ENCODE data around the gene AOPEP. TPM values are rescaled to one million over a fixed set of nuclear protein-coding genes. Genes with fewer than 3 reads are reported as not detected.

The AOPEP gene
- total RNA-seq, 1 donor from 2014 or later: 175 TPM

DNA sequence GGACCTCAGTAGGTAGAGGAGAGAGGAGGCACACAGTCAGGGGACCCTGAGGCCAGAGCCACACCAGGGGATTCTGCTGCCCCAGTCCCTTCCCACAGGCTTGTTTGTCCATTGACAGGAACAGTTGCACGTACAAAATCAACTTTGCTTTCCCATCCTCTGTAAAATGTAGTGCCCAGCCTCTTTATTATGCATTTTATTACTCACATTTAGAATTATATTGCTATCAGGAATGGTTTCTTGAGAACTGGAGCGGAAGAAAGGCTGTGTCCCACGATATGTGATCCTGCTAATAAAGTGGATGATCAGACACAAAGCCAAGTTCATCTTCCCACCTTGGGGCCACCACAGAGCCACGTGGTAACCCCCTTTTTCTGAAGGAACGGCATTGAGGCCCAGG, 313.6 kb downstream of the AOPEP start:
- no peaks in the 10 kb centered on the region for H3K9me3 ChIP-seq (replicated peaks)
- no peaks in the 10 kb centered on the region for H3K27me3 ChIP-seq (ENCODE audit: low read depth)
- TF ChIP-seq, protein P1, sequence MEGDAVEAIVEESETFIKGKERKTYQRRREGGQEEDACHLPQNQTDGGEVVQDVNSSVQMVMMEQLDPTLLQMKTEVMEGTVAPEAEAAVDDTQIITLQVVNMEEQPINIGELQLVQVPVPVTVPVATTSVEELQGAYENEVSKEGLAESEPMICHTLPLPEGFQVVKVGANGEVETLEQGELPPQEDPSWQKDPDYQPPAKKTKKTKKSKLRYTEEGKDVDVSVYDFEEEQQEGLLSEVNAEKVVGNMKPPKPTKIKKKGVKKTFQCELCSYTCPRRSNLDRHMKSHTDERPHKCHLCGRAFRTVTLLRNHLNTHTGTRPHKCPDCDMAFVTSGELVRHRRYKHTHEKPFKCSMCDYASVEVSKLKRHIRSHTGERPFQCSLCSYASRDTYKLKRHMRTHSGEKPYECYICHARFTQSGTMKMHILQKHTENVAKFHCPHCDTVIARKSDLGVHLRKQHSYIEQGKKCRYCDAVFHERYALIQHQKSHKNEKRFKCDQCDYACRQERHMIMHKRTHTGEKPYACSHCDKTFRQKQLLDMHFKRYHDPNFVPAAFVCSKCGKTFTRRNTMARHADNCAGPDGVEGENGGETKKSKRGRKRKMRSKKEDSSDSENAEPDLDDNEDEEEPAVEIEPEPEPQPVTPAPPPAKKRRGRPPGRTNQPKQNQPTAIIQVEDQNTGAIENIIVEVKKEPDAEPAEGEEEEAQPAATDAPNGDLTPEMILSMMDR (IDR thresholded peaks at IDR 0.05; ENCODE audit: borderline replicate concordance): no peak
- no peak for DNase-seq
- H3K4me1 ChIP-seq: peaks cover 99% of the 10 kb centered on the region
- H3K27ac ChIP-seq (replicated peaks): peak overlapping the region; percentile 47
- peaks cover 28% of the 10 kb centered on the region for H3K36me3 ChIP-seq
- intact Hi-C loops (cut with micrococcal nuclease): no loop called here
- H3K4me3 ChIP-seq: no peak overlapping the region

DNA sequence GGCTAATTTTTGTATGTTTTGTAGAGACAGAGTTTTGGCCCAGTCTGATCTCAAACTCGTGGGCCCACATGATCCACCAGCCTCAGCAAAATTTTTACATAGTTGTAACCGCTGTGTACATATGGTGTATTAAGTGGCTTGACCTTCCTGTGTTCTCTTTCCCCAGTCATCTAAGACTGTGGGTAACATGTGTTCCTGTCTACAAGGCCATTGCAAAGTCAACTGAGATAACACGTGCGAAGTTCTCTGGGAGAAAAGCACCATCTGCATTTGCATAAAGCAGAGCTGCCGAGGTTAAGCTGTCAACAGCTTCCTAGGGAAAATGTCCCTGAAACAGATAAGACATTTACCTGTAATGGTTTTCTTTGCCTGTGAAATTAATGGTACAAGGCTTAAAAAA, 317.3 kb downstream of the AOPEP start:
- no peaks in the 10 kb centered on the region for H3K27me3 ChIP-seq (ENCODE audit: low read depth)
- H3K36me3 ChIP-seq: peaks cover 21% of the 10 kb centered on the region
- peak overlapping the region; percentile 44 for H3K4me3 ChIP-seq
- no peak for DNase-seq
- H3K9me3 ChIP-seq (replicated peaks): no peaks in the 10 kb centered on the region
- peaks cover 97% of the 10 kb centered on the region for H3K4me1 ChIP-seq
- TF ChIP-seq, protein P1 (IDR thresholded peaks at IDR 0.05; ENCODE audit: borderline replicate concordance): no peak
- H3K27ac ChIP-seq (replicated peaks): peak overlapping the region; percentile 91
- intact Hi-C loops (cut with micrococcal nuclease): no loop called here

DNA sequence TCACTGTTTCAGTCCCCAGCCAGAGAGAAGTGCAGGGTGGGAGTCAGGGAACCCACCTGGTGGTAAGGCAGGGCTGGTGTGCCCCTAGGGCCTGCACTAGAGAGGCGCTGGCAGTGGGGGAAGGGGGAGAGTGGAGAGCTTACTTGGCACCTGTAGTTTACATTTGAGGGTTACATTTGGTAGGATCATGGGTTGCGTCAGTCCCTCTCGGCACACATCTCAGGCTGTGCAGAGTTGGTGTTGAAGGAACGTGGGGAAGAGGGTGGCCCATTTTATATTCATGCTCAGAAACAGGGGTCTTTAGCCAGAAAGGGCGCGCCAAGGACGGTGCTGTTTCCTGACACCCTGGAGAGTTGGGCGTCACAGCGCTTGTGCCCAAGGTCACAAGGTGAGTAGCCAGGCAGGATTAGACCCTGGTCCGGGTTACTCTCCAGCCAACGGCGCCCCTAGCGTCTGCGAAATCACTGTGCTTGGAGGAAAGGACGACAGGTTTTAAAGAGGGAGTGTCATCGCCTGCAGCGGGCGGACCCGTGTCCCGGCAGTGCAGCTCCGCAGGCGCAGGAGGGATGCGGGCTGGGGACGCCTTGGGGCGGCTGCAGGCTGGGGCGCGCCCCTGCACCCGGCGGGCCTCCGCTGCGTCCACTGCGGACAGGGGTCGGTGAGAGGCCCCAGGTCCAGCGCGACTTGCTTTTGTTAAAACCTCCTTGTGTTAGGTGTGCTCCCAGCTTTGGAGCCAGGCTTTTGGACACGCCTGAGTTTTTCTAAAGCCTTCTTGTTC, 318.4 kb downstream of the AOPEP start:
- Histone ChIP-seq H3K4me1 (peaks cover 97% of the 10 kb centered on the region), H3K9me3 (replicated peaks) (no peaks in the 10 kb centered on the region), H3K27me3 (ENCODE audit: low read depth) (no peaks in the 10 kb centered on the region), H3K4me3 (peak overlapping the region; percentile 44), H3K36me3 (peaks cover 21% of the 10 kb centered on the region), H3K27ac (replicated peaks) (peak overlapping the region; percentile 91)
- TF ChIP-seq, protein P1 (IDR thresholded peaks at IDR 0.05; ENCODE audit: borderline replicate concordance): peak; percentile 50
- intact Hi-C loops (cut with micrococcal nuclease): no loop called here
- DNase-seq: peak; percentile 53

DNA sequence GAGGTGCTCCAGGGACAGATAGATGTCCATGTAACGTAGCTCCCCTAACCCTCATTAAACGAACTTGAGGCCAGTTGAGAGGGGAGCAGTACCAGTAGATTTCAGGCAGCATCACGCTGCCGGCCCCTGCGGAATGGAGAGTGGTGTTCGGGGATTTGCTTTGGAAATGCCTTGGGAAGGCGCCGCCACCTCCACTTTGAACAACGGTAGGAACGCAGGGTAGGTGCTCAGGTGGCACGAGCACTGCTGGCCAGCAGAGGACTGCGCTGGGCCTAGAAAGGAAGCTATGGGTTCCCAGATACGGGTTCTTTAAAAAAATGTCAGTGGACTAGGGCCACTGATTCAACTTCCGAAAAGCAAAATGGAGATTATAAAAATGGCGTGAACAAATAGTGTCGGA, 319.3 kb downstream of the AOPEP start:
- H3K27ac ChIP-seq (replicated peaks): peak overlapping the region; percentile 91
- no peak for DNase-seq
- H3K9me3 ChIP-seq (replicated peaks): no peaks in the 10 kb centered on the region
- no peaks in the 10 kb centered on the region for H3K27me3 ChIP-seq (ENCODE audit: low read depth)
- H3K36me3 ChIP-seq: peaks cover 21% of the 10 kb centered on the region
- intact Hi-C loops (cut with micrococcal nuclease): no loop called here
- TF ChIP-seq, protein P1 (IDR thresholded peaks at IDR 0.05; ENCODE audit: borderline replicate concordance): no peak
- peaks cover 97% of the 10 kb centered on the region for H3K4me1 ChIP-seq
- H3K4me3 ChIP-seq: peak overlapping the region; percentile 44

DNA sequence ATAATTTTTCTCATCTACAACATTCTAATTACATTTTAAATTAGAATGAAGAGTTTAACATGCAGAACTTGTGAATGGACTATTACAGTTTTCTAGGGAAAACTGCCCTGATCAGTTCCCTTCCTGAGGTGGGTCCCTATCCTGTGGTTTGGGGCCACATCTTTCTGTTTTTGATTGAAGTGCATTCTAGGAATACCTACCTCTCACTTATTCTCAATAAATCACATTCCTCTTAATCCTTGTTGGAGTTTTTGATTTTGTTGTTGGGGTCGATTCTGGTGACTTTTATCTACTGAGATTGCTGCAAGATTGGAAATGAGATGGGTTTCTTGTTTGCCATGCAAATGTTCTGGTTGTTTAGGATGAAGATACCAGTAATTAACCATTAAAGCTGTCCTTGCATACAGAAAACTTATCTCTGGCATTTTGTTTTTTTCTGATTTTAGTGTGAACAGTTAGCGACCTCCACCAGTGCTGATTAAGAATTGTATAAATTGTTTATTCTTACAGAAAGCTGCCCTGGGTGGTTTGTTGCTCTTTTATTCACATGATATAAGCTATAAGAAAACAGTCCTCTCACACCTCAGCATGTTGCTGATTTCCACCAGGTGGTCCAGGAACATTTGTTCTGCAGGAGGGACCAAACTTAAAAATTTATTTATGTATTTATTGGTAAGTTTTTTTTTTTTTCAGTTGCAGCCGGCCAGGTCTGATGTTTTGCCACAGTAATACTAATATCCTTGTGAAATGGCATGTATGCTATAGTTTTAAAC, 321.1 kb downstream of the AOPEP start:
- peaks cover 98% of the 10 kb centered on the region for H3K4me1 ChIP-seq
- H3K4me3 ChIP-seq: peak overlapping the region; percentile 68
- TF ChIP-seq, protein P1 (IDR thresholded peaks at IDR 0.05; ENCODE audit: borderline replicate concordance): no peak
- peaks cover 21% of the 10 kb centered on the region for H3K36me3 ChIP-seq
- H3K27me3 ChIP-seq (ENCODE audit: low read depth): no peaks in the 10 kb centered on the region
- no peak for DNase-seq
- intact Hi-C loops (cut with micrococcal nuclease): no loop called here
- H3K9me3 ChIP-seq (replicated peaks): no peaks in the 10 kb centered on the region
- H3K27ac ChIP-seq (replicated peaks): peak overlapping the region; percentile 91
